NCI-H128 (cell line): Measurements from ENCODE around the gene ATRX.
"Not testable (repeated sequence)": the region's sequence is repeated elsewhere in the genome, so short reads cannot be mapped to it uniquely, and the experiment has no call there.

Source experiments
- DNase-seq: peaks from one replicate; lab custom pipeline; 2025; ENCODE audit not compliant: unreplicated experiment; lab: John Stamatoyannopoulos, UW

Gene ATRX

GRCh38 chrX:77500164-77500563 is 285.9 kb downstream of the ATRX start:
- not testable (repeated sequence) for DNase-seq

GRCh38 chrX:77493677-77494553 is 292.1 kb downstream of the ATRX start:
- no peak for DNase-seq

- DNase-seq, result no peak
Observed at GRCh38 chrX:77484045-77484444, 302.0 kb downstream of the ATRX start.

GRCh38 chrX:77455437-77455836 is 330.6 kb downstream of the ATRX start:
- no peak for DNase-seq
